A549 (cell line): ENCODE data around the gene ABLIM1. TPM values are rescaled to one million over a fixed set of nuclear protein-coding genes. Genes with fewer than 3 reads are reported as not detected.

ENCODE experiments used
- ATAC-seq, 2 experiments: fragments of 200-7000 bp in 1 of 2; fragments of >200 bp in 1 of 2; cut with Nextera tagmentation in 1 of 2; cut with Tn5 transposase in 1 of 2; 3 replicates each; pipeline versions ENCODE4 v1.8.0 to v1.9.1; 2018 to 2020; ENCODE audit warnings: mild to moderate bottlenecking in 1 of 2, moderate library complexity in 1 of 2
- CTCF ChIA-PET: fragments of 300-600 bp; sonication (Branson Sonifier 250); formaldehyde crosslinking; extraction: SDS; loops from one replicate; lab custom pipeline; 2021; ENCODE audit warnings: antibody characterized with exemption, inconsistent platforms; lab: Yijun Ruan, JAX
- POLR2A ChIA-PET: fragments of 350-600 bp; formaldehyde crosslinking; extraction: SDS; loops from one replicate; lab custom pipeline; 2021; ENCODE audit warnings: antibody characterized with exemption, inconsistent platforms; lab: Yijun Ruan, JAX
- DNase-seq, 2 experiments: peaks; one replicate each; pipeline versions ENCODE4 v3.0.0 to v3.0.0-alpha.2; 2011 to 2016; ENCODE audit warnings: low read depth in 1 of 2, low spot score in 1 of 2
- FAIRE-seq: peaks from 2 replicates; lab custom pipeline; 2011; peaks lifted over from hg19 to GRCh38; lab: Jason Lieb, UNC
- H3K27ac ChIP-seq, 2 experiments: fragments of >200 bp; sonication (Bioruptor Twin); formaldehyde crosslinking; 3 replicates each; pipeline ENCODE4 v1.5.1; 2016 to 2017
- H3K4me1 ChIP-seq: fragments of >200 bp; sonication (Bioruptor Twin); formaldehyde crosslinking; 3 replicates; pipeline ENCODE4 v1.6.1; 2016
- H3K4me2 ChIP-seq: fragments of >200 bp; sonication (Bioruptor Twin); formaldehyde crosslinking; 3 replicates; pipeline ENCODE4 v1.6.1; 2016
- H3K4me3 ChIP-seq: fragments of >200 bp; sonication (Bioruptor Twin); formaldehyde crosslinking; 3 replicates; pipeline ENCODE4 v1.5.1; 2016
- H3K9me3 ChIP-seq: fragments of >200 bp; sonication (Bioruptor Twin); formaldehyde crosslinking; 3 replicates; pipeline ENCODE4 v1.6.1; 2016
- BCL3 ChIP-seq: fragments of >200 bp; sonication (Bioruptor Twin); formaldehyde crosslinking; IDR thresholded peaks from 3 replicates; pipeline ENCODE4 v1.6.1; 2016
- BHLHE40 ChIP-seq: IDR thresholded peaks from 2 replicates; pipeline ENCODE4 v1.6.1; 2012; ENCODE audit warnings: low read depth, low read length, inconsistent platforms
- CBX8 ChIP-seq: fragments of 200-600 bp; sonication (generic); IDR thresholded peaks from 2 replicates; pipeline ENCODE4 v1.6.1; 2016
- CHD2 ChIP-seq: fragments of 150-350 bp; IDR thresholded peaks from 2 replicates; pipeline ENCODE4 v1.6.1; 2014; ENCODE audit warnings: low read length; ENCODE audit not compliant: partially characterized antibody
- CHD4 ChIP-seq: fragments of 200-600 bp; sonication (generic); IDR thresholded peaks from 2 replicates; pipeline ENCODE4 v1.6.1; 2016; ENCODE audit warnings: antibody characterized with exemption, mild to moderate bottlenecking, borderline replicate concordance
- CTCF ChIP-seq: fragments of >200 bp; sonication (Bioruptor Twin); formaldehyde crosslinking; IDR thresholded peaks from 3 replicates; pipeline ENCODE4 v1.5.1; 2016
- ELK1 ChIP-seq: fragments of 150-350 bp; IDR thresholded peaks from 2 replicates; pipeline ENCODE4 v1.6.1; 2014; ENCODE audit warnings: low read depth, mild to moderate bottlenecking, low read length
- ESRRA ChIP-seq: fragments of 150-350 bp; IDR thresholded peaks from 2 replicates; pipeline ENCODE4 v1.6.1; 2014; ENCODE audit warnings: mild to moderate bottlenecking, low read length, borderline replicate concordance
- FOSB ChIP-seq: fragments of 250-450 bp; sonication (Bioruptor Pico); IDR thresholded peaks from 2 replicates; pipeline ENCODE4 v1.5.0; 2020; ENCODE audit warnings: mild to moderate bottlenecking, moderate library complexity
- GATA3 ChIP-seq: IDR thresholded peaks from 2 replicates; pipeline ENCODE4 v1.6.1; 2012; ENCODE audit warnings: borderline replicate concordance
- HOXB13 ChIP-seq: fragments of 250-450 bp; sonication (Bioruptor Pico); IDR thresholded peaks from 2 replicates; pipeline ENCODE4 v1.5.0; 2020; ENCODE audit warnings: low read depth, mild to moderate bottlenecking, moderate library complexity
- JUNB ChIP-seq: fragments of >200 bp; sonication (Bioruptor Twin); formaldehyde crosslinking; IDR thresholded peaks from 2 replicates; pipeline ENCODE4 v1.6.1; 2016
- KDM1A ChIP-seq: fragments of 200-600 bp; sonication (generic); IDR thresholded peaks from 2 replicates; pipeline ENCODE4 v1.6.1; 2016; ENCODE audit warnings: low read depth, mild to moderate bottlenecking
- KDM5A ChIP-seq: fragments of 200-600 bp; sonication (generic); IDR thresholded peaks from 2 replicates; pipeline ENCODE4 v1.6.1; 2016; ENCODE audit warnings: antibody characterized with exemption, mild to moderate bottlenecking
- MAFK ChIP-seq: fragments of 450-650 bp; IDR thresholded peaks from 2 replicates; pipeline ENCODE4 v1.6.1; 2014; ENCODE audit not compliant: partially characterized antibody
- NR3C1 ChIP-seq: fragments of >200 bp; sonication (Bioruptor Twin); formaldehyde crosslinking; IDR thresholded peaks from 3 replicates; pipeline ENCODE4 v1.6.1; 2017
- PHF8 ChIP-seq: fragments of 200-600 bp; sonication (generic); IDR thresholded peaks from 2 replicates; pipeline ENCODE4 v1.6.1; 2016; ENCODE audit warnings: low read depth, mild to moderate bottlenecking, antibody characterized with exemption, moderate library complexity, borderline replicate concordance
- POLR2AphosphoS2 ChIP-seq: conservative IDR thresholded peaks from 2 replicates; pipeline ENCODE4 v1.6.1; 2012; ENCODE audit warnings: low read length, improper control_type of control experiment, inconsistent platforms
- RAD21 ChIP-seq, 2 experiments: fragments of >200 bp in 1 of 2; sonication (Bioruptor Twin) in 1 of 2; formaldehyde crosslinking in 1 of 2; IDR thresholded peaks in 1 of 2; conservative IDR thresholded peaks in 1 of 2; 2 replicates in 1 of 2; 3 replicates in 1 of 2; pipeline ENCODE4 v1.6.1; 2012 to 2018; ENCODE audit warnings: inconsistent platforms in 1 of 2
- SMC3 ChIP-seq: fragments of >200 bp; sonication (Bioruptor Twin); formaldehyde crosslinking; IDR thresholded peaks from 3 replicates; pipeline ENCODE4 v1.6.1; 2018; ENCODE audit warnings: inconsistent platforms
- SREBF2 ChIP-seq: fragments of 450-650 bp; IDR thresholded peaks from 2 replicates; pipeline ENCODE4 v1.6.1; 2014; ENCODE audit warnings: mild to moderate bottlenecking, moderate library complexity
- TP53 ChIP-seq: fragments of 250-450 bp; sonication (Bioruptor Pico); IDR thresholded peaks from 2 replicates; pipeline ENCODE4 v1.5.0; 2021; ENCODE audit warnings: mild to moderate bottlenecking, moderate library complexity
- USF2 ChIP-seq: fragments of 450-650 bp; IDR thresholded peaks from 2 replicates; pipeline ENCODE4 v1.6.1; 2014; ENCODE audit warnings: antibody characterized with exemption
- ZC3H11A ChIP-seq: fragments of 450-650 bp; IDR thresholded peaks from 2 replicates; pipeline ENCODE4 v1.6.1; 2014; ENCODE audit warnings: antibody characterized with exemption, mild to moderate bottlenecking
- whole genome bisulfite sequencing: methylation state at CpG from one replicate; pipeline ENCODE4 v1.1.6; 2017; ENCODE audit errors: missing lambda C conversion rate; 5-methylcytosine and 5-hydroxymethylcytosine counted together
- polyA plus RNA-seq, 4 experiments: library from polyadenylated mRNA; depleted of rRNA in 3 of 4; stranded (reverse); fragments of >200 nt; fragmentation: RNase III in 1 of 4; extraction: RNeasy Plus Mini Kit Qiagen cat#74134 plus additional on column Dnase treatment in 1 of 4; gene quantifications; 2 replicates in 3 of 4; 3 replicates in 1 of 4; pipeline ENCODE4 v1.2.3, GENCODE V29; 2011 to 2017

Gene ABLIM1
- polyA plus RNA-seq, 2 of the 4 experiments (the other 2 are of a cell fraction) = 21.4 to 70.2 TPM

GRCh38 chr10:114479307-114479706 lies 178.8 kb downstream of the ABLIM1 start:
- H3K27ac ChIP-seq = no peak overlapping the region
- no peak for DNase-seq
- ATAC-seq = no peak
- no peak overlapping the region for H3K4me2 ChIP-seq
- no peak overlapping the region for H3K4me3 ChIP-seq
- H3K4me1 ChIP-seq = no peaks in the 10 kb centered on the region
- POLR2A ChIA-PET = no interaction called here
- FAIRE-seq = peak; percentile 51
- TF ChIP-seq MAFK = no peak
- TF ChIP-seq KDM5A = no peak
- TF ChIP-seq CHD2 = no peak
- TF ChIP-seq ELK1 = no peak
- no peak for TF ChIP-seq KDM1A
- TF ChIP-seq SMC3 = no peak
- 89% methylated on average over 6 of the region's 6 CpGs for WGBS
- CTCF ChIA-PET = interaction anchor here (1.8 to 5.2 kb wide), 2 partner anchors 9 to 175 kb away, joined by 5 to 40 read pairs; no protein-coding TSS in a partner anchor
- no peaks in the 10 kb centered on the region for H3K9me3 ChIP-seq

GRCh38 chr10:114478281-114478680 lies 179.8 kb downstream of the ABLIM1 start:
- ATAC-seq (no peak), DNase-seq (no peak)
- Histone ChIP-seq H3K9me3 (no peaks in the 10 kb centered on the region), H3K4me3 (no peak overlapping the region), H3K4me1 (no peaks in the 10 kb centered on the region)
- POLR2A ChIA-PET = no interaction called here
- CTCF ChIA-PET = interaction anchor here (5.2 kb wide), 1 partner anchor 8 kb away, joined by 40 read pairs; no protein-coding TSS in a partner anchor
- TF ChIP-seq GATA3 (no peak), FOSB (CRISPR knock-in tag) (no peak), PHF8 (no peak), CTCF (no peak), HOXB13 (CRISPR knock-in tag) (no peak), MAFK (no peak), USF2 (no peak), NR3C1 (no peak)
- TF ChIP-seq, all 56 proteins: peak for 0
- WGBS = 90% methylated on average over 2 of the region's 2 CpGs
- FAIRE-seq = no peak
- Histone ChIP-seq H3K4me2 (no peak overlapping the region), H3K27ac (no peak overlapping the region)

- FAIRE-seq (no peak), DNase-seq (no peak), ATAC-seq (no peak)
- Histone ChIP-seq H3K27ac (no peak overlapping the region), H3K4me2 (no peak overlapping the region), H3K9me3 (no peaks in the 10 kb centered on the region), H3K4me1 (no peaks in the 10 kb centered on the region), H3K4me3 (no peak overlapping the region)
- POLR2A ChIA-PET = no interaction called here
- WGBS = 87% methylated on average over 7 of the region's 7 CpGs
- CTCF ChIA-PET = interaction anchor here (0.8 to 1.2 kb wide), 5 partner anchors 71 to 345 kb away, joined by 3 to 4 read pairs (median 3); partner anchors contain the start of gene FHIP2A
- TF ChIP-seq ZC3H11A = no peak
- TF ChIP-seq SREBF2 = no peak
- no peak for TF ChIP-seq CTCF
- TF ChIP-seq CBX8 = no peak
- no peak for TF ChIP-seq JUNB
- no peak for TF ChIP-seq GATA3
- no peak for TF ChIP-seq BHLHE40
- no peak for TF ChIP-seq TP53 (CRISPR knock-in tag)
- TF ChIP-seq BCL3 = no peak
- no peak for TF ChIP-seq POLR2AphosphoS2
- no peak for TF ChIP-seq ESRRA
- no peak for TF ChIP-seq CHD4
- no peak for TF ChIP-seq NR3C1
- no peak for TF ChIP-seq RAD21 (conservative IDR thresholded peaks at IDR 0.05 in 1 of 2, IDR thresholded peaks at IDR 0.05 in 1 of 2)
Observed at GRCh38 chr10:114477285-114477684, 180.8 kb downstream of the ABLIM1 start.
